GM18507 (cell line): ENCODE results near the gene R3HDM2.
"Not testable (repeated sequence)": the region's sequence is repeated elsewhere in the genome, so short reads cannot be mapped to it uniquely, and the experiment has no call there.

Experiments
- DNase-seq: peaks from one replicate; pipeline ENCODE4 v3.0.0; 2011; ENCODE audit warnings: low read depth; ENCODE audit not compliant: insufficient read length; ENCODE audit errors: extremely low spot score
- FAIRE-seq: peaks from 2 replicates; lab custom pipeline; 2011; peaks lifted over from hg19 to GRCh38; lab: Jason Lieb, UNC

R3HDM2 gene

DNA sequence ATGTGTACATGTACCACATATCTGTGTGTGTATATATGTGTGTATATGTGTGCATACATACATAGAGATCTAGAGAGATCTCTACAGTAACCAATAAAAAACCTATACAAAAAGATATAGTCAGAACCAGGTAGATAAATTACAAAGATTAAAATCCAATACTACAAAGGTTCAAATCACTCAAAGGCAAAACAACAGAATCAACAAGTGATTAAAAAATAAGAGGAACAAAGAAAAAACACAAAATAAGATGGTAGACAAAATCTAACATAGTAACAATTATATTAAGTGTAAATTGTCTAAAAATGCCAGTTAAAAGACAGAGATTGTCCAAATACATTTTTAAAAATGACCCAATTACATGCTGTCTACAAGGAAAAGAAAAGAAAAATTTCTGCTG, 83.6 kb downstream of the R3HDM2 start:
- FAIRE-seq, result no peak

GRCh38 chr12:57343703-57344378, 87.0 kb downstream of the R3HDM2 start:
- DNase-seq (no peak), FAIRE-seq (peak; percentile 12)

More for the DNA sequence above, 83.6 kb downstream of the R3HDM2 start:
- DNase-seq, result no peak

GRCh38 chr12:57342207-57342691, 88.6 kb downstream of the R3HDM2 start:
- FAIRE-seq (no peak), DNase-seq (no peak)

- DNase-seq, result no peak
- no peak for FAIRE-seq
Observed at GRCh38 chr12:57341275-57341990, 89.4 kb downstream of the R3HDM2 start.

DNA sequence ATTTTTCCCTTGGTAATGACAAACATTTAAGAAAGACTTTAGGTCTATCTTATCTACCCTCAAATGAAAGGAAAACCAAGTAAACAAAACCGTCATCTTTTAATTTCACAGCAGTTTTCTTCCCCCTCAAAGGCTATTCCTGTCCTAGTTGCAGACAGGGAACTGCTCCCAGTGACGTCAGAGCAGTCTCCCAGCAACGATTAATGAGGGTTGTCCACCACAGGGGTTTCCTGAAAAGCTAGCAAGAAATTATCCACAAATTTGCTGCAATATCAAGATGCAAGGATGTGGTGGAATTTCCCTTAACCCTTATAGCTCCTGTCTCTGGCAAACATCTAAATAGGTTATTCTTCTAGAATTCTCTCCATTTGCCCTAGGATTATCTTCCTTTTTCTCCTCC, 90.7 kb downstream of the R3HDM2 start:
- DNase-seq (no peak), FAIRE-seq (no peak)

- FAIRE-seq, DNase-seq: not testable (repeated sequence)
Observed at GRCh38 chr12:57336299-57336698, 94.5 kb downstream of the R3HDM2 start.

- FAIRE-seq (no peak), DNase-seq (no peak)
Observed at GRCh38 chr12:57334219-57334618, 96.6 kb downstream of the R3HDM2 start.

GRCh38 chr12:57332646-57333312, 98.1 kb downstream of the R3HDM2 start:
- FAIRE-seq (no peak), DNase-seq (no peak)

DNA sequence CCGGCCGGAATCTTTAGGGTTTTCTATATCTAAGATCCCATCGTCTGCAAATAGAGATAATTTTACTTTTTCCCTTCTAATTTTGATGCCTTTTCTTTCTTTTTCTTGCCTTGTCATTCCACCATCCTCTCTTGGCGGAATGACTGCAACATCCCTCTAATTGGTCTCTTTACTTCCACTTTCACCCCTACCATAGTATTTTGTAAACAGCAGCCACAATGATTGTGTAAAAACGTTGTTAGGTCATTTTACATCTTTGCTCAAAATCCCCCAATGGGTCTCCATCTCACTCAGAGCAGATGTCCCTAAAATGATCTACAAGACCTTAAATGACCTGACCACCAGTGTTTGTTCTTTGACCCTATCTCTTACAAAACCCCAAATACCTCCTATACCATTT, 99.9 kb downstream of the R3HDM2 start:
- DNase-seq (no peak), FAIRE-seq (no peak)

GRCh38 chr12:57329219-57329618, 101.6 kb downstream of the R3HDM2 start:
- DNase-seq (no peak), FAIRE-seq (no peak)

DNA sequence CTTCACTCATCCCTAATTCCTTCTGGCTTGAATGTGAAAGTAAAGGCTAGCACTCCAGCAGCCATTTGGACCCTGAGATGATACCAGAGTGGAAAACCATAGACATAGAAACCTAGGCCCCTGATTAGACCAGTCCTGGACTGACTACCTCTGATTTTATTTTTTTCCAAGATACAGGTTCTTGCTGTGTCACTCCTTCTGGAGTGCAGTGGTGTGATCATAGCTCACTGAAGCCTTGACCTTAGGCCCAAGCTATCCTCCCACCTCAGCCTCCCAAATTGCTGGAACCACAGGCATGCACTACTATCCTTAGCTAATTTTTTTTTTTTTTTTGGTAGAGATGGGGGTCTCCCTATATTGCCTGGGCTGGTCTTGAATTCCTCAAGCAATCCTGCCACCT, 105.4 kb downstream of the R3HDM2 start:
- FAIRE-seq, result no peak
- no peak for DNase-seq

DNA sequence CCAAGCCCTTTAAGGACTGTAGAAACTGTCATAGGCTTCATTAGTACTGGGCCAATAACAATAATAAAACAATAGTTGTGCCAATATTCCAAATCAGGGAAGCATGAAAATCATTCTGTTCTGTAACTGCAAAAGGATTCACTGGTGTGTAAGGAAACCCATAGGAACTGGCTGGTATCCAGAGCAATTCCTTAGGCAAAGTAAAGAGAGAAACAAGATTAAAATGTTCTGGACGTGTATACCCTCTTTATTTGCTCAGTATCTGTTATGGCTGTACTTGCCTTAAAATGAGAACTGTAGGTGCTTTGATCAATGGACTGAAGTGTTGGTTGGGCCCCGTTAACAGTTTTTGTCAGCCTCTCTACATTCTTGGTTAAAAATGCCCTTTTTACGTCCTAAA, 107.4 kb downstream of the R3HDM2 start:
- DNase-seq (no peak), FAIRE-seq (no peak)

DNA sequence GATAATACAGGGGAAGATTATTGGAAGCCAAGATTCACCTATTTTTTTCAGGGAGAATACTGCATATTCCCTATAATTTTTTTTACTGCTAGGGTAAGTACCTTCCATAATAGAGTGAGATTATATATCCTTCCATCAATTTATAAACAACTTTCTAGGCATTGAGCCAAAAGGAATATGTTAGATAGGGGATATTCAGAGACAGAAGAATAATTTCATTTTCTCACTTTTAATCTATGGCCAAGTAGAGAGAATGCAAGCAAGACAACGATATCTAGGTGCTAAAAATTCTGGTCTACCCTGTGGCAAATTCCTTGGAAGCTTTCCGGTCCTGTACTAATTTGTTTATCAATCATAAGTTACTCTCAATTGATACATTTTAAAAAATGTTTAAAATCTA, 110.2 kb downstream of the R3HDM2 start:
- FAIRE-seq, result no peak

DNA sequence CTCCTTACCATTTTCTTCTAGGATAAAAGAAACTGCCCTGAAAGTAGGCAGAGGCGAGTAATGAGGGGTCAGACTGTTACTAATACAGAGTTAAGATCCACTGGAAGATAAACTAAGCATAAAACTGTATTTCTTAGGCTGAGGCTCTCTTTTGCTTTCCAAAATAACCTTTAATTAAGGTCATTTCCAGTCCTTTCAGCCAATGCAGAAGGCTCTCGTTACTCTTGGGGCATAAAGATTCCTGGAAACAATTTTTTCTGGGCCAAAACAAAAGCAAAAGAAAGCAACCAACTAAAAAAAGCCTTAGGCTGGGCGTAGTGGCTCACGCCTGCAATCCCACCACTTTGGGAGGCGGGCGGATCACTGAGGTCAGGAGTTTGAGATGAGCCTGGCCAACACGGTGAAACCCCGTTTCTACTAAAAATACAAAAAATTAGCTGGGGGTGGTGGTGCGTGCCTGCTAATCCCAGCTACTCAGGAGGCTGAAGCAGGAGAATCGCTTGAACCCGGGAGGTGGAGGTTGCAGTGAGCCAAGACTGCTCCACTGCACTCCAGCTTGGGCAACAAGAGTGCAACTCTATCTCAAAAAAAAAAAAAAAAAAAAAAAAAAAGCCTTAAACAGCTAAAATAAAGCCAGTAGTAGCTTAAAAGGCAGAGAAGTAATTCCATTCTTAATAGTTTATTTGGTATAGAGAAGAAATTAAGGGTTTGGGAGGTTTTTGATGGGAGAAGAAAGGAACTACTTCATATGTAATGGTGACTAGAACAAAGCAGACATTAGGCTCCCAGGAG, 111.0 kb downstream of the R3HDM2 start:
- DNase-seq (no peak), FAIRE-seq (no peak)

More for the DNA sequence above, 110.2 kb downstream of the R3HDM2 start:
- no peak for DNase-seq

- FAIRE-seq (no peak), DNase-seq (no peak)
Observed at GRCh38 chr12:57315681-57316080, 115.2 kb downstream of the R3HDM2 start.

GRCh38 chr12:57312287-57312686, 118.6 kb downstream of the R3HDM2 start:
- FAIRE-seq, DNase-seq: not testable (repeated sequence)

- no peak for FAIRE-seq
Observed at GRCh38 chr12:57309420-57309819, 121.4 kb downstream of the R3HDM2 start.

GRCh38 chr12:57300961-57301584, 129.8 kb downstream of the R3HDM2 start:
- no peak for FAIRE-seq
- no peak for DNase-seq

More at GRCh38 chr12:57309420-57309819, 121.4 kb downstream of the R3HDM2 start:
- no peak for DNase-seq

- DNase-seq, result no peak
- FAIRE-seq, result no peak
Observed at GRCh38 chr12:57299514-57300016, 131.3 kb downstream of the R3HDM2 start.
